LNCaP clone FGC (cell line): ENCODE measurements around the gene NRXN2.
"Not testable (repeated sequence)": the region's sequence is repeated elsewhere in the genome, so short reads cannot be mapped to it uniquely, and the experiment has no call there.

Experiments
- DNase-seq: peaks from one replicate; pipeline ENCODE4 v3.0.0-alpha.2; 2011; ENCODE audit warnings: low read depth
- H3K4me3 ChIP-seq: 2 replicates; pipeline ENCODE4 v1.5.1; 2011; ENCODE audit warnings: mild to moderate bottlenecking, low read depth, low read length, control low read depth
- CTCF ChIP-seq: IDR thresholded peaks from 2 replicates; pipeline ENCODE4 v1.5.1; 2012; ENCODE audit warnings: mild to moderate bottlenecking; ENCODE audit not compliant: control insufficient read depth, insufficient read depth; ENCODE audit errors: extremely low read depth

The NRXN2 gene

GRCh38 chr11:64673279-64673678 is 49.7 kb downstream of the NRXN2 start:
- TF ChIP-seq CTCF = no peak

GRCh38 chr11:64672875-64673274 is 50.1 kb downstream of the NRXN2 start:
- no peak for TF ChIP-seq CTCF
- DNase-seq = no peak
- no peak overlapping the region for H3K4me3 ChIP-seq

More at GRCh38 chr11:64673279-64673678, 49.7 kb downstream of the NRXN2 start:
- no peak overlapping the region for H3K4me3 ChIP-seq
- DNase-seq = no peak

- H3K4me3 ChIP-seq = no peak overlapping the region
- no peak for TF ChIP-seq CTCF
- DNase-seq = no peak
These were observed 52.0 kb downstream of the NRXN2 start for GRCh38 chr11:64670975-64671374.

GRCh38 chr11:64667154-64667745 is 55.7 kb downstream of the NRXN2 start:
- TF ChIP-seq CTCF = no peak
- no peak overlapping the region for H3K4me3 ChIP-seq
- no peak for DNase-seq

GRCh38 chr11:64665411-64665821 is 57.6 kb downstream of the NRXN2 start:
- no peak for TF ChIP-seq CTCF
- DNase-seq = no peak
- H3K4me3 ChIP-seq = no peak overlapping the region

GRCh38 chr11:64664236-64664870 is 58.6 kb downstream of the NRXN2 start:
- DNase-seq, H3K4me3 ChIP-seq: not testable (repeated sequence)

GRCh38 chr11:64663656-64664055 is 59.3 kb downstream of the NRXN2 start:
- H3K4me3 ChIP-seq = no peak overlapping the region
- DNase-seq = no peak
- TF ChIP-seq CTCF = no peak
